A673 (cell line): ENCODE data around the gene MT2A. TPM values are rescaled to one million over a fixed set of nuclear protein-coding genes. Genes with fewer than 3 reads are reported as not detected.

ENCODE experiments used
- BruUV-seq: library from RNA; stranded (reverse); fragments of 400-500 nt; replicated peaks from 2 replicates; lab custom pipeline; 2021; lab: Mats Ljungman, UMichigan
- CTCF ChIA-PET: fragments of 300-600 bp; sonication (Branson Sonifier 250); formaldehyde crosslinking; loops from one replicate; lab custom pipeline; 2022; ENCODE audit warnings: antibody characterized with exemption; lab: Charles Lee
- POLR2A ChIA-PET: fragments of 300-600 bp; sonication (Branson Sonifier 250); formaldehyde crosslinking; loops from one replicate; lab custom pipeline; 2022; ENCODE audit warnings: antibody characterized with exemption; ENCODE audit not compliant: low non-redundant PET; lab: Charles Lee
- DNase-seq: peaks from one replicate; pipeline ENCODE4 v3.0.0-alpha.2; 2015; ENCODE audit warnings: low spot score
- H3K27ac ChIP-seq: fragments of 200-600 bp; sonication (generic); 2 replicates; pipeline ENCODE4 v1.5.1; 2016; ENCODE audit warnings: mixed run types, low read depth, mild to moderate bottlenecking, mixed read lengths, antibody characterized with exemption, low read length; ENCODE audit not compliant: poor library complexity, severe bottlenecking
- H3K27me3 ChIP-seq: fragments of 200-600 bp; sonication (generic); replicated peaks from 2 replicates; pipeline ENCODE4 v1.6.1; 2017; ENCODE audit warnings: mixed run types, low read depth, mild to moderate bottlenecking, mixed read lengths, antibody characterized with exemption, low read length; ENCODE audit not compliant: insufficient read depth, poor library complexity
- H3K36me3 ChIP-seq: fragments of 200-600 bp; sonication (generic); 2 replicates; pipeline ENCODE4 v1.6.1; 2016; ENCODE audit warnings: mixed run types, mild to moderate bottlenecking, mixed read lengths, antibody characterized with exemption, low read length; ENCODE audit not compliant: insufficient read depth, poor library complexity, severe bottlenecking
- H3K4me1 ChIP-seq: fragments of 200-600 bp; sonication (generic); 2 replicates; pipeline ENCODE4 v1.6.1; 2017; ENCODE audit warnings: mixed run types, mild to moderate bottlenecking, mixed read lengths, antibody characterized with exemption, low read length; ENCODE audit not compliant: insufficient read depth, poor library complexity, severe bottlenecking
- H3K4me3 ChIP-seq: fragments of 200-600 bp; sonication (generic); 2 replicates; pipeline ENCODE4 v1.5.1; 2016; ENCODE audit warnings: low read depth, mixed run types, mild to moderate bottlenecking, mixed read lengths, low read length; ENCODE audit not compliant: poor library complexity, severe bottlenecking
- H3K9me3 ChIP-seq: fragments of 200-600 bp; sonication (generic); 2 replicates; pipeline ENCODE4 v1.6.1; 2016; ENCODE audit warnings: mixed run types, low read depth, mild to moderate bottlenecking, mixed read lengths, antibody characterized with exemption, low read length; ENCODE audit not compliant: poor library complexity, severe bottlenecking
- CTCF ChIP-seq: fragments of 300-800, 200-600 bp; sonication (generic); conservative IDR thresholded peaks from 2 replicates; pipeline ENCODE4 v1.5.1; 2017; ENCODE audit warnings: low read depth, mild to moderate bottlenecking, antibody characterized with exemption, low read length, moderate library complexity, mixed read lengths
- EZH2 ChIP-seq: fragments of 200-600 bp; sonication (generic); IDR thresholded peaks from 2 replicates; pipeline ENCODE4 v1.6.1; 2017; ENCODE audit warnings: borderline replicate concordance, low read depth, mild to moderate bottlenecking, mixed read lengths, antibody characterized with exemption, low read length; ENCODE audit not compliant: poor library complexity, severe bottlenecking
- intact Hi-C: fragments of 100-400 bp; cut with micrococcal nuclease; formaldehyde crosslinking; loops from one replicate; pipeline ENCODE4 v1.10.0; 2022; ENCODE audit not compliant: unreplicated experiment
- total RNA-seq: library from RNA; stranded (reverse); gene quantifications from 2 replicates; pipeline ENCODE4 v1.2.3, GENCODE V29; 2021

MT2A gene
- total RNA-seq, 1 experiment from 2014 or later = 218 TPM

GRCh38 chr16:56604966-56605365 lies 3.4 kb upstream of the MT2A start:
- intact Hi-C loops = loop anchor here (5.0 kb wide), 2 partner anchors 77 to 97 kb away; partner anchors contain the start of gene MT1X
- CTCF ChIA-PET = no interaction called here
- Histone ChIP-seq H3K27ac (no peak overlapping the region), H3K9me3 (no peaks in the 10 kb centered on the region), H3K27me3 (no peaks in the 10 kb centered on the region), H3K4me1 (peaks cover 24% of the 10 kb centered on the region), H3K4me3 (no peak overlapping the region), H3K36me3 (no peaks in the 10 kb centered on the region)
- POLR2A ChIA-PET = no interaction called here
- no peak for DNase-seq
- no peak for TF ChIP-seq EZH2
- TF ChIP-seq CTCF = no peak
- BruUV-seq = no TSS peak

- no peak for DNase-seq
- TF ChIP-seq EZH2 (no peak), CTCF (no peak)
- no peaks in the 10 kb centered on the region for H3K36me3 ChIP-seq
- no TSS peak for BruUV-seq
- intact Hi-C loops = loop anchor here (5.0 kb wide), 1 partner anchor 77 kb away; the partner anchor contains the start of gene MT1X
- ChIA-PET POLR2A (no interaction called here), CTCF (no interaction called here)
- H3K4me1 ChIP-seq = peaks cover 29% of the 10 kb centered on the region
- H3K4me3 ChIP-seq = no peak overlapping the region
- H3K9me3 ChIP-seq = no peaks in the 10 kb centered on the region
- H3K27me3 ChIP-seq = no peaks in the 10 kb centered on the region
- no peak overlapping the region for H3K27ac ChIP-seq
Measured at GRCh38 chr16:56605475-56605874, 2.9 kb upstream of the MT2A start.

- intact Hi-C loops = loop anchor here (5.0 kb wide), 1 partner anchor 76 kb away; the partner anchor contains the start of gene MT1X
- Histone ChIP-seq H3K4me3 (no peak overlapping the region), H3K4me1 (peaks cover 34% of the 10 kb centered on the region), H3K27me3 (no peaks in the 10 kb centered on the region), H3K36me3 (no peaks in the 10 kb centered on the region), H3K9me3 (no peaks in the 10 kb centered on the region), H3K27ac (no peak overlapping the region)
- POLR2A ChIA-PET = no interaction called here
- CTCF ChIA-PET = interaction anchor here (1.0 kb wide), 1 partner anchor 37 kb away, joined by 3 read pairs; no protein-coding TSS in a partner anchor
- no TSS peak for BruUV-seq
- no peak for DNase-seq
- TF ChIP-seq CTCF (no peak), EZH2 (no peak)
Measured at GRCh38 chr16:56606071-56606475, 2.3 kb upstream of the MT2A start.
